Muscle of arm (tissue), 12 donors: ENCODE measurements around the gene ATG9B. TPM values are rescaled to one million over a fixed set of nuclear protein-coding genes. Genes with fewer than 3 reads are reported as not detected.
A peak's percentile ranks its signal among the peaks of the same experiment; 100 is the strongest.
"Not testable (repeated sequence)": the region's sequence is repeated elsewhere in the genome, so short reads cannot be mapped to it uniquely, and the experiment has no call there.

ENCODE experiments used
- DNase-seq: peaks from one replicate; pipeline ENCODE4 v3.0.0-alpha.2; 2013
- polyA plus RNA-seq, 12 donors: library from polyadenylated mRNA; unstranded; fragments of 120-200 nt; gene quantifications; one replicate each; pipeline ENCODE4 v1.2.1, GENCODE V29; 2013; ENCODE audit not compliant: insufficient read length in 12 of 12

The ATG9B gene
- polyA plus RNA-seq, 12 donors = 0.51 to 2.3 (median 0.89) TPM; not detected in 2

- DNase-seq = no peak
Observed at GRCh38 chr7:151017953-151018420, 6.3 kb downstream of the ATG9B start.

DNA sequence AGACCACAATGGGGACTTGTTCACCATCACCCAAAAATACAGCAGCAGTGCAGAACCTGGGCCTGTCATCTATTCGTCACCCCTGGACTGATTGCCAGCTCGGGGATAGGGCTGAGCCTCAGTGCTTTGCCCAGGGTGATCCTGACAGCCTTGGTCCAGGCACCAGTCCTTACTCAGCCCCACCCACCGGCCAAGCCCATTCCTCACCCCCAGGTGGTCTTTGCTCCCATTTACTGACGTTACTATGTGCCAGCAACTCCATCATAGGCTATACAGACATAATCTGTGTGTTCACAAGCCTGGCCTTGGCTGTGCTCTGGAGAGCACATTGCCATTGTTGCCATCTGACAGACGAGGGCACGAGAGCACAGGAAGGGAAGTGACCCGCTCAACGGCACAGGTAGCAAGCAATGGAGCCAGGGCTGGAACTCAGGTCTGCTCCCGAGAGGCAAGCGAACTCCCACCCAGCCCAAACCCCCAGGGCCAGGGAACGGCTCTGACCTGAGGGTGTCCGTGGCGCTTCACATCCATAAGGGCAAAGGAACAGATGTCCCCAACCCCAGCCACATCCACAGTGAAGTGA, 6.8 kb downstream of the ATG9B start:
- no peak for DNase-seq

GRCh38 chr7:151016942-151017341, 7.4 kb downstream of the ATG9B start:
- no peak for DNase-seq

GRCh38 chr7:151016505-151016904, 7.8 kb downstream of the ATG9B start:
- no peak for DNase-seq

DNA sequence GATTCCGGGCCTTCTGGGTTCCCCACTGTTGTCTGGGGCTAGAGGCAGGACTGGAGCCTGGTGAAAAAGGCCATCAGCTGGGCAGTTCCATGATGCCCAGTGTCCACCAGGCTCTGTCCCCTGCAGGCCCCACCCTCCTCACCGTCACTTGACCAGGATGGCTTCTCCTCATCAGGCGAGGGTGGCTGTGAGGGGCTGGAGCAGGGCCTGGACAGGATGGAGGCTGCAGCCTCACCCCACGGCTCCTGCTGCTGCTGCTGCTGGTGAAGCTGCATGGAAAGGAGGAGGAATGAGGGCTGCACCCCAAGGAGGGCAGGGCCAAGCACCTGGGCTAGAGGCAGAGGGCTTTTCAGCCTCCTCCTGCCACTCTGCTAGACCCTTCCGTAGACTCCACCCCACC, 8.3 kb downstream of the ATG9B start:
- DNase-seq = no peak

GRCh38 chr7:151014950-151015349, 9.3 kb downstream of the ATG9B start:
- no peak for DNase-seq

DNA sequence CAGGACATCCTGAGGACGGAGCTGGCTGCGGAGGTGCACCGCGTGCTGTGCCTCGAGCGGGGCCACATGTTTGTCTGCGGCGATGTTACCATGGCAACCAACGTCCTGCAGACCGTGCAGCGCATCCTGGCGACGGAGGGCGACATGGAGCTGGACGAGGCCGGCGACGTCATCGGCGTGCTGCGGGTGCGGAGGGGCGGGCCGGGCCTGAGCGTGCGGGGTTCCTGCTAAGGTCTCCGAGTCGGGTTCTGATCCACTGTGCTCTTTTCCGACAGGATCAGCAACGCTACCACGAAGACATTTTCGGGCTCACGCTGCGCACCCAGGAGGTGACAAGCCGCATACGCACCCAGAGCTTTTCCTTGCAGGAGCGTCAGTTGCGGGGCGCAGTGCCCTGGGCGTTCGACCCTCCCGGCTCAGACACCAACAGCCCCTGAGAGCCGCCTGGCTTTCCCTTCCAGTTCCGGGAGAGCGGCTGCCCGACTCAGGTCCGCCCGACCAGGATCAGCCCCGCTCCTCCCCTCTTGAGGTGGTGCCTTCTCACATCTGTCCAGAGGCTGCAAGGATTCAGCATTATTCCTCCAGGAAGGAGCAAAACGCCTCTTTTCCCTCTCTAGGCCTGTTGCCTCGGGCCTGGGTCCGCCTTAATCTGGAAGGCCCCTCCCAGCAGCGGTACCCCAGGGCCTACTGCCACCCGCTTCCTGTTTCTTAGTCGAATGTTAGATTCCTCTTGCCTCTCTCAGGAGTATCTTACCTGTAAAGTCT, 10.4 kb downstream of the ATG9B start:
- DNase-seq = peak; percentile 77

DNA sequence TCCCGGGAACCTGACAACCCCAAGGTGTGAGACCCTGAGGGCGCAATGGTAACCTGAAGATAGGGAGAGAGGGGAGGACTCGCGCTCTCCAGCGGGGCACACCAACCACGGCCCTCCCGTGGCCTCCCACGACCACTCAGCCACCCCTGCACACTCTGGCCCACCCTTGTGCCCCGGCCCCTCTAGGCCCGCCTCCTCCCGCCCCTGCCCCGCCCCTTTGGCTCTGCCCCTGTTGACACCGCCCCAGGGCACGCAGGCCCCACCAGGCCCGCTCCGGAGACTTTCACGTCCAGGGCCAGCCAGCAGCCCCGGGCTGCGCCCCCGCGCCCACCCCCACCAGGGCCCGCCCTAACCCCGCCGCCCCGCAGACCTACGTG, 10.9 kb downstream of the ATG9B start:
- DNase-seq = no peak

DNA sequence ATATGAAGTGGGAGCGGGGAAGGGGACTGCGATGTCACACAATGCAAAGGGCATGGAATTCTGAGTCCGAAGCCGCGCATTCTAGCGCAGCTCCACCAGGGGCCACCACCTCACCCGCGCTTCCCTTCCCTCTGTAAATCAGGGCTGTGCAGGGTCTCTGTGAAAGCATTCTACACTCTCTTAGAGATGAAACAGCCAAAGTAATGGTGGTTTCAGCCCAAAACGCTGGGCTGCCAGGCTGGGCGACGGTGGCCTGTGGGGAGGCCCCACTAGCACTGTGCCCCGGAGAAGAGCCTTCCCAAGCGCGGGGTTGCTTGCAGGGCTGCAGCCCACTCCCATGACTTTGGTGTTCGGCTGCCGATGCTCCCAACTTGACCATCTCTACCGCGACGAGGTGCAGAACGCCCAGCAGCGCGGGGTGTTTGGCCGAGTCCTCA, 11.4 kb downstream of the ATG9B start:
- DNase-seq = no peak

DNA sequence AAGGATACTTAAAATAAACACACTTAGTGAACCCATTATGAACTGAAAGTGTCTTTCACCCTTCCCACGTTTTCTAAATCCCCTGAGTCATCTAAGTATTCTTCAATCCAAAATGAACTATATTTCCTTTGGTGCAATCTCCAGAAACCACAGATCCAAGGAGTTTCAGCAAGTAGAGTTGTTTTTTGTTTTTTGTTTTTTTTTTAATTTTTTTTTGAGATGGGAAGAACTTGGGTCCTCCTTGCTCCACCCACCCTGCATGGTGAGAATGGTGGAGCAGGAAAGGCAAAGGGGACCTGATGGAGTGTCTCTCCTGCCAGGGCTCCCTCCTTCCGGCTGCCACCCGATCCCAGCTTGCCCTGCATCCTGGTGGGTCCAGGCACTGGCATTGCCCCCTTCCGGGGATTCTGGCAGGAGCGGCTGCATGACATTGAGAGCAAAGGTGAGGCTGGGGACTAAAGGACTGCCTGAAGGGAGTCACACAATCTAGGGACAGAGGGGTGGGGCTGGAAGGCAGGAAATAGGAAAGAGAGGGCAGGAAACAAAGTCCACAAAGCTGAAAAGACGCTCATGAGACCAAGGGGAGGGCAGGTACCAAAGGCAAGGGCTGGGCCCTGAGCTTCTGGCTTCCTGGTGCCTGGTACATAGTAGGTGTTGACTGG, 12.1 kb downstream of the ATG9B start:
- no peak for DNase-seq

- not testable (repeated sequence) for DNase-seq
Observed at GRCh38 chr7:151011616-151012015, 12.7 kb downstream of the ATG9B start.

DNA sequence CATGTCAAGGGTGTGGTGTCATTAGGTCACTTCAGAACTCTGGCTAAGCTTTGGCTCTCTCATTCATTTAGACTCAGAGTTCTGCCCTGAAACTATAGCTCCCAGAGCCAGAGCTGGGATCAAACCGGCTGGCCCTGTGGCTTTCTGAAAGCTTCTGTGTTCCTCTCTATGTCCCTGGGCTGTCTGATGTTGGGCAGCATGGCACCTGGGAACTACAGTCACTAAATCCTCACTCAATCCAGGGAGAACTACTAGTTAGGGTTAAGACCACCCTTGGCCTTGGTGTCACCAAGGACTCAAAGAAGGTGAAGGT, 13.2 kb downstream of the ATG9B start:
- DNase-seq = no peak

DNA sequence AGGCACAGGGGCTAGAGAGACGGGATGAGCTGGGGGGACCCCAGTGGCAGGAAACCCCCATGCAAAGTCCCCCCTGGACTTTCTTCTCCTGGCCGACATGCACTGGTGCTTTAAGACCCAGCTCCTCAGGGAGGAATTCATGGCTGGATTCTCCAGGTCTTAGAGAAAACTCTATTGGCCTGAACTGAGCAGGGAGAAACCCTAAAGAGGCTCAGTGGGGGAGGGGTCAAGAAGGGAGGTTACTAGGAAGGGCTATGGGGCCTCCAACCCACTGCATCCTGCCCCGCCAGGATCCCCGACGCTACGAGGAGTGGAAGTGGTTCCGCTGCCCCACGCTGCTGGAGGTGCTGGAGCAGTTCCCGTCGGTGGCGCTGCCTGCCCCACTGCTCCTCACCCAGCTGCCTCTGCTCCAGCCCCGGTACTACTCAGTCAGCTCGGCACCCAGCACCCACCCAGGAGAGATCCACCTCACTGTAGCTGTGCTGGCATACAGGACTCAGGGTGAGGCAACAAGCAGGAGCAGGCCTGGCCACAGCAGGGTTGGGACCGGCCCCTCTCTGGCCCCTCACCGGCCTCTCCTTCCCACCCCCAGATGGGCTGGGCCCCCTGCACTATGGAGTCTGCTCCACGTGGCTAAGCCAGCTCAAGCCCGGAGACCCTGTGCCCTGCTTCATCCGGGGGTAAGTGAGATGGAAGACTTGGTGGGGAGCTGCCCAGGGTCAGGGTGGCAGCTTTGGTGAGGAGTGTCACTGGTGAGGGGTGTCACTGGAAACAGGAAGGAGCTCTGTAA, 13.8 kb downstream of the ATG9B start:
- no peak for DNase-seq

DNA sequence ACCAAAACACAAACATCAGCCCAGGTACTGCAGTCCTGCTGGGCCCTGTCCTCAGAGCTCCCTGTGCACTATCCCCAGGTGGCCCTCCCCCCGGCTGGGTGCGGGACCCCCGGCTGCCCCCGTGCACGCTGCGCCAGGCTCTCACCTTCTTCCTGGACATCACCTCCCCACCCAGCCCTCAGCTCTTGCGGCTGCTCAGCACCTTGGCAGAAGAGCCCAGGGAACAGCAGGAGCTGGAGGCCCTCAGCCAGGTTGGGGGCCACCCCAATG, 14.3 kb downstream of the ATG9B start:
- no peak for DNase-seq

DNA sequence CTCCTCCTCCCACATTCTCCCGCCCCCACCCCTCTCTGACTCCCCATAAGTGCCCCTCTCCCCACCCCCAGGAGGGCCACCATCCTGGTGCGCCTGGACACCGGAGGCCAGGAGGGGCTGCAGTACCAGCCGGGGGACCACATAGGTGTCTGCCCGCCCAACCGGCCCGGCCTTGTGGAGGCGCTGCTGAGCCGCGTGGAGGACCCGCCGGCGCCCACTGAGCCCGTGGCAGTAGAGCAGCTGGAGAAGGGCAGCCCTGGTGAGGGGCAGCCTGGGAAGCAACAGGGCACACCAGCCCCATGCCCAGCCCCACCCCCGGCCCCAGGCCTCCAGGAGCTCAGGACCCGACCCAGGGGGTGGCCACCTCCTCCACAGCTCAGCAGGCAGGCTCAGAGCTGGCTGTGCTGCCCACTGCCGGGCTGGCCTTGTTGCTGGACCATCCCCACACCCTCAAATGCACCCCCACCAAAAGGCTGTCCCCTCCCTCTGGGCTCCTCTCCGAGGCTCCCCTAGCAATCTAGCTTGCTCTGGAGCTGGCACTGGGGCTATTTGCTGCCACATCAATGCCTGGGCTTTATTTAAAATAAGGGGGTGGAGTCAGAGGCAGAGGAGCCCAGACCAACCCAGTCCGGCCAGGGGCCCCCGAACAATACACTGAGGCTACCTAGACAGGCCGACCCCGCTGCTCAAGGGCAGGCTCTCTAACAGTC, 14.8 kb downstream of the ATG9B start:
- DNase-seq = no peak

GRCh38 chr7:151008511-151009323, 15.6 kb downstream of the ATG9B start:
- peak; percentile 50 for DNase-seq

- DNase-seq = no peak
Observed at GRCh38 chr7:151008143-151008510, 16.2 kb downstream of the ATG9B start.

- no peak for DNase-seq
Observed at GRCh38 chr7:151007469-151007898, 16.8 kb downstream of the ATG9B start.

DNA sequence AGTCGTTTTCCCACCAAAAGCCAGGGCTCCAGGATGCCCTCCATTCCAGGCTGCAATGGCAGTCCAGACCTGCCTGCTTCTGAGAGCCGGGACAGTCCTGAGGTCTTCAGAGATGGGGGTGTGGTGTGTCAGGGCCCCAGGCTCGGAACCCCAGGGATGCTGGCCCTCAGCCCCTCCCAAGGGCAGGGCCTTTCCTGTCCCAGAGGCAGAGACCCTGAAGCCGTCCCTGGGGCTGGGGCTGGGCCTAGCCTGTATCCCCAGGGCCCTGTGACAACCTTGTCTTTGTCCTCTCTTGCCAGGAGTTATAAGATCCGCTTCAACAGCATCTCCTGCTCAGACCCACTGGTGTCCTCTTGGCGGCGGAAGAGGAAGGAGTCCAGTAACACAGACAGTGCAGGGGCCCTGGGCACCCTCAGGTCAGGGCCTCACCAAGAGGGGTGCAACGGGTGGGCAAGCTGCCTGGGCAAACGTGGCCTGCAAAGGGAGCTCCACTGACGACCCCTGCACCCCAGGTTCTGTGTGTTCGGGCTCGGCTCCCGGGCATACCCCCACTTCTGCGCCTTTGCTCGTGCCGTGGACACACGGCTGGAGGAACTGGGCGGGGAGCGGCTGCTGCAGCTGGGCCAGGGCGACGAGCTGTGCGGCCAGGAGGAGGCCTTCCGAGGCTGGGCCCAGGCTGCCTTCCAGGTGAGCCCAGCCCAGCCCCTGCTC, 17.5 kb downstream of the ATG9B start:
- no peak for DNase-seq

- DNase-seq = no peak
Observed at GRCh38 chr7:151005566-151005965, 18.7 kb downstream of the ATG9B start.
